H7 (cell line): ENCODE measurements around the gene ZNG1F. TPM values are rescaled to one million over a fixed set of nuclear protein-coding genes. Genes with fewer than 3 reads are reported as not detected.
A peak's percentile ranks its signal among the peaks of the same experiment; 100 is the strongest.
"Not testable (repeated sequence)": the region's sequence is repeated elsewhere in the genome, so short reads cannot be mapped to it uniquely, and the experiment has no call there.

Experiments
- DNase-seq: peaks from one replicate; pipeline ENCODE4 v3.0.0; 2012
- H3K27me3 ChIP-seq: 2 replicates; pipeline ENCODE4 v1.6.0; 2011; ENCODE audit warnings: mild to moderate bottlenecking, low read length; ENCODE audit not compliant: control insufficient read depth, insufficient read depth
- H3K36me3 ChIP-seq: replicated peaks from 2 replicates; pipeline ENCODE4 v1.5.1; 2011; ENCODE audit warnings: low read length; ENCODE audit not compliant: control insufficient read depth, insufficient read depth
- H3K4me3 ChIP-seq: 2 replicates; pipeline ENCODE4 v1.5.1; 2011; ENCODE audit warnings: low read depth, mild to moderate bottlenecking, control low read depth, low read length, moderate library complexity; ENCODE audit not compliant: insufficient read depth
- total RNA-seq: library from RNA; depleted of rRNA; stranded (reverse); fragments of >200 nt; shearing (Covaris generic); gene quantifications from 2 replicates; pipeline ENCODE4 v1.2.3, GENCODE V29; 2014; rRNA removed

ZNG1F gene
- 3.1 and 10.1 TPM in 2 replicates for total RNA-seq

GRCh38 chr9:41189217-41189616 lies at the start of gene ZNG1F:
Gene ZNG1F (minus strand): TSS chr9:41189317. CDS start chr9:41189258, 59 bp downstream.
- DNase-seq, H3K27me3 ChIP-seq, H3K4me3 ChIP-seq, H3K36me3 ChIP-seq: not testable (repeated sequence)

- peaks cover 16% of the 10 kb centered on the region for H3K27me3 ChIP-seq
- not testable (repeated sequence) for H3K36me3 ChIP-seq
- peak; percentile 55 for DNase-seq
- 0 out of 2 replicates have a peak overlapping the region, but pooled peaks have one; percentile 4 for H3K4me3 ChIP-seq
Measured at GRCh38 chr9:41237110-41237749, 48.1 kb upstream of the ZNG1F start.

GRCh38 chr9:41236486-41237109 lies 47.5 kb upstream of the ZNG1F start:
- DNase-seq, H3K36me3 ChIP-seq, H3K4me3 ChIP-seq: not testable (repeated sequence)
- peaks cover 16% of the 10 kb centered on the region for H3K27me3 ChIP-seq

GRCh38 chr9:41234811-41235805 lies 46.0 kb upstream of the ZNG1F start:
- H3K4me3 ChIP-seq, H3K36me3 ChIP-seq: not testable (repeated sequence)
- peak; percentile 11 for DNase-seq
- peaks cover 18% of the 10 kb centered on the region for H3K27me3 ChIP-seq

GRCh38 chr9:41234221-41234620 lies 45.1 kb upstream of the ZNG1F start:
- peaks cover 20% of the 10 kb centered on the region for H3K27me3 ChIP-seq
- not testable (repeated sequence) for H3K36me3 ChIP-seq, H3K4me3 ChIP-seq, DNase-seq

- not testable (repeated sequence) for DNase-seq, H3K4me3 ChIP-seq, H3K36me3 ChIP-seq
- H3K27me3 ChIP-seq: peaks cover 20% of the 10 kb centered on the region
Measured at GRCh38 chr9:41232326-41232725, 43.2 kb upstream of the ZNG1F start.

GRCh38 chr9:41230418-41230817 lies 41.3 kb upstream of the ZNG1F start:
- DNase-seq: peak; percentile 18
- H3K4me3 ChIP-seq, H3K36me3 ChIP-seq: not testable (repeated sequence)
- H3K27me3 ChIP-seq: peaks cover 20% of the 10 kb centered on the region

- DNase-seq: peak; percentile 5
- peaks cover 15% of the 10 kb centered on the region for H3K27me3 ChIP-seq
- H3K4me3 ChIP-seq: no peak overlapping the region
- H3K36me3 ChIP-seq: no peaks in the 10 kb centered on the region
Measured at GRCh38 chr9:41229408-41230401, 40.6 kb upstream of the ZNG1F start.

GRCh38 chr9:41219831-41220230 lies 30.7 kb upstream of the ZNG1F start:
- not testable (repeated sequence) for H3K36me3 ChIP-seq, H3K4me3 ChIP-seq, DNase-seq, H3K27me3 ChIP-seq

- not testable (repeated sequence) for H3K4me3 ChIP-seq, H3K36me3 ChIP-seq, H3K27me3 ChIP-seq, DNase-seq
Measured at GRCh38 chr9:41188439-41188838, 678 bp downstream of the ZNG1F start.

- H3K27me3 ChIP-seq, H3K36me3 ChIP-seq, H3K4me3 ChIP-seq, DNase-seq: not testable (repeated sequence)
Measured at GRCh38 chr9:41174994-41175393, 14.1 kb downstream of the ZNG1F start.

GRCh38 chr9:41150116-41150515 lies 39.0 kb downstream of the ZNG1F start:
- not testable (repeated sequence) for H3K27me3 ChIP-seq, DNase-seq, H3K36me3 ChIP-seq
- H3K4me3 ChIP-seq: peak overlapping the region; percentile 10; the same call in 1 of the 2 replicates

- DNase-seq, H3K4me3 ChIP-seq, H3K27me3 ChIP-seq, H3K36me3 ChIP-seq: not testable (repeated sequence)
Measured at GRCh38 chr9:41141878-41142277, 47.2 kb downstream of the ZNG1F start.

GRCh38 chr9:41128581-41128980 lies 60.5 kb downstream of the ZNG1F start, which contains the start of gene FOXD4L6:
Gene FOXD4L6 (minus strand): TSS chr9:41128681. CDS start chr9:41128383, 298 bp downstream.
- DNase-seq, H3K27me3 ChIP-seq, H3K4me3 ChIP-seq, H3K36me3 ChIP-seq: not testable (repeated sequence)
